NT2/D1 (cell line): ENCODE measurements around the gene SPRYD3.

Experiments
- DNase-seq: peaks from one replicate; pipeline ENCODE4 v3.0.0-alpha.2; 2011; ENCODE audit warnings: low read depth, low spot score
- H3K27me3 ChIP-seq: 2 replicates; pipeline ENCODE4 v1.6.0; 2011; ENCODE audit warnings: mild to moderate bottlenecking; ENCODE audit not compliant: insufficient read length, insufficient read depth
- H3K36me3 ChIP-seq: 2 replicates; pipeline ENCODE4 v1.6.1; 2011; ENCODE audit warnings: mild to moderate bottlenecking, low read length, mixed read lengths; ENCODE audit not compliant: insufficient read depth, insufficient read length
- H3K4me1 ChIP-seq: 2 replicates; pipeline ENCODE4 v1.5.1; 2011; ENCODE audit not compliant: insufficient read depth, insufficient read length
- H3K4me3 ChIP-seq: 2 replicates; pipeline ENCODE4 v1.5.1; 2011; ENCODE audit warnings: low read depth; ENCODE audit not compliant: insufficient read length
- H3K9ac ChIP-seq: 2 replicates; pipeline ENCODE4 v1.6.0; 2011; ENCODE audit warnings: low read depth; ENCODE audit not compliant: insufficient read length
- H3K9me3 ChIP-seq: 2 replicates; pipeline ENCODE4 v1.5.1; 2011; ENCODE audit warnings: mild to moderate bottlenecking, low read length; ENCODE audit not compliant: insufficient read depth
- SUZ12 ChIP-seq: IDR thresholded peaks from 2 replicates; pipeline ENCODE4 v1.6.1; 2011; ENCODE audit not compliant: insufficient read length, insufficient read depth; ENCODE audit errors: extremely low read depth
- YY1 ChIP-seq: IDR thresholded peaks from 2 replicates; pipeline ENCODE4 v1.6.1; 2011; ENCODE audit not compliant: insufficient read length, insufficient read depth
- ZNF274 ChIP-seq: IDR thresholded peaks from 2 replicates; pipeline ENCODE4 v1.6.1; 2011; ENCODE audit warnings: mild to moderate bottlenecking, low read depth, low read length

The SPRYD3 gene

GRCh38 chr12:53105712-53106439, 26.7 kb upstream of the SPRYD3 start:
- Histone ChIP-seq H3K9ac (no peak overlapping the region), H3K36me3 (peaks cover 2% of the 10 kb centered on the region), H3K9me3 (peaks cover 13% of the 10 kb centered on the region), H3K4me3 (no peak overlapping the region), H3K27me3 (no peaks in the 10 kb centered on the region), H3K4me1 (peaks cover 7% of the 10 kb centered on the region)
- no peak for DNase-seq
- no peak for TF ChIP-seq YY1
- no peak for TF ChIP-seq ZNF274
- no peak for TF ChIP-seq SUZ12

DNA sequence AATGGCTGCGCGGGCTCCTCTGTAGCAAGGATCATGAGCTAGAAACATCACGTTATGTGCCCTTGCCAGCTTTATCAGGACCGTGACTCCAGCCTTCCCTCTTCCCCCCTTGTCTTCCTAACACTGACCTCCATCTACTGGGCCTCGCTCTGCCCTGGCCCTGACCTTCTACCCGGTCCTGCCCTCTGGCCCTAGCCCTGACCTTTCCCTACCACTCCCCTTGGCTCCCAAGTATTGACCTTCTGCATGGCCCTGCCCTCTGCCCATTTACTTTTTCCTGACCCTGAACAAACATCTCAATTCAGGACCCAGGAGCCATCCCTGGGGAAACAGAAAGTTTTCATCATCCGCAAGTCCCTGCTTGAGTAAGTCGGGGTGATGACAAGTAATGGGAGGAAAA, 26.1 kb upstream of the SPRYD3 start:
- H3K9me3 ChIP-seq = peaks cover 9% of the 10 kb centered on the region
- no peak for DNase-seq
- TF ChIP-seq ZNF274 = no peak
- TF ChIP-seq SUZ12 = no peak
- TF ChIP-seq YY1 = no peak
- H3K4me1 ChIP-seq = peaks cover 11% of the 10 kb centered on the region
- H3K9ac ChIP-seq = no peak overlapping the region
- no peaks in the 10 kb centered on the region for H3K27me3 ChIP-seq
- no peak overlapping the region for H3K4me3 ChIP-seq
- peaks cover 3% of the 10 kb centered on the region for H3K36me3 ChIP-seq

DNA sequence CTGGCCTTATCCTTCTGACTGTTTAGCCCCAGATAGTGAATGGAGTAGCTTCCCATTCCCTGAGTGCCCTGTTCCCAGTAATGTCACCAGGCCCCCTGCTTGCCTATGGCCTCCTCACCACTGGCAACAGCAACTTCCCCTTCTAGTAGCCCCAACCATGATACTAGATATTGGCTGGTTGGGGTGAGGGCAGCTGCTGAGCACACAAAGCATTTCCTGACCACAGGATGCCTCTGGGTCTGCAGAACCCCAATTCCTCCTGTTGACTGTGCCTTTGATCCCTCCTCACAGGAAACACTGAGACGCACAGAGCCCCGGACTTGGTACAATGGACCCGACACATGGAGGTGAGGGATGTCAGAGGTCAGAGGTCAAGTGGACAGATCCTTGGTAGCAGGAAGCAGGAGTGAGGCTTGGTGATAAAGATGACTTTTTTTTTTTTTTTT, 24.7 kb upstream of the SPRYD3 start:
- H3K9ac ChIP-seq = no peak overlapping the region
- DNase-seq = no peak
- no peak overlapping the region for H3K4me3 ChIP-seq

GRCh38 chr12:53102883-53103807, 24.0 kb upstream of the SPRYD3 start, which contains the start of gene SOAT2:
TSS of gene SOAT2 (plus strand) at chr12:53103486. CDS start at chr12:53103578, 92 bp downstream.
- no peaks in the 10 kb centered on the region for H3K9me3 ChIP-seq
- H3K9ac ChIP-seq = no peak within 1 kb of the TSS
- TF ChIP-seq YY1 = no peak
- no peak for TF ChIP-seq ZNF274
- TF ChIP-seq SUZ12 = no peak
- H3K4me1 ChIP-seq = peaks cover 18% of the 10 kb centered on the region
- no peak for DNase-seq
- peaks cover 3% of the 10 kb centered on the region for H3K36me3 ChIP-seq
- H3K4me3 ChIP-seq = no peak within 1 kb of the TSS
- peaks cover 12% of the 10 kb centered on the region for H3K27me3 ChIP-seq

More for the DNA sequence above, 24.7 kb upstream of the SPRYD3 start:
- H3K36me3 ChIP-seq = peaks cover 3% of the 10 kb centered on the region
- TF ChIP-seq SUZ12 (no peak), YY1 (no peak), ZNF274 (no peak)
- H3K27me3 ChIP-seq = peaks cover 4% of the 10 kb centered on the region
- no peaks in the 10 kb centered on the region for H3K9me3 ChIP-seq
- peaks cover 15% of the 10 kb centered on the region for H3K4me1 ChIP-seq

DNA sequence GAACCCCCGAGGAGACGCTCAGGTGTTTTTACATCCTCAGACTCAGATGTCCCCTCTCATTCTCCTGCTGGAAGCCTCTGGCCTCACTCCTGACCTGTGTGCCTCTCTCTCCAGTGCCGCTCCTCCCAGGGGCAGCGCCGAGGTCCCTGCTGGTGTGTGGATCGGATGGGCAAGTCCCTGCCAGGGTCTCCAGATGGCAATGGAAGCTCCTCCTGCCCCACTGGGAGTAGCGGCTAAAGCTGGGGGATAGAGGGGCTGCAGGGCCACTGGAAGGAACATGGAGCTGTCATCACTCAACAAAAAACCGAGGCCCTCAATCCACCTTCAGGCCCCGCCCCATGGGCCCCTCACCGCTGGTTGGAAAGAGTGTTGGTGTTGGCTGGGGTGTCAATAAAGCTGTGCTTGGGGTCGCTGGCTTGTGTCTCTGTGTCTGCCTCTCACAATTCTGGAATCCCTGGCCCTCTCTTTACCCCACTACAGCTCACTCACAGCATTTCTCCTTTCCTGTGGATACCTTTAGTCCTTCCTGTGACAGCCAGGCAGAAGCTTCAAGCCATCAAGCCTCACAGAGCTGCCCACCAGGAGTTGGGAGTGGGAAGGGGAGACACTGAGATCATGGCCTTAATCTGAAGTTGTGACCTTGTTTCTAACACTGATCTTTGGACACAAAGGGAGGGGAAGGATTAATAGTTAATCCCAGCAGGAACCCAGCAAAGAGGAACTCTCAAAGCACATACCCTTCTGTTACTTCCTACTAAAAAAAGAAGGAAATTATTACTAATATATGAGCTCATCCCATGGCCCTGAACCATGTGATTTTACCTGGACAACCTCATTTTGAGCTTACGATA, 23.0 kb upstream of the SPRYD3 start:
- H3K9me3 ChIP-seq = no peaks in the 10 kb centered on the region
- H3K9ac ChIP-seq = no peak overlapping the region
- no peak for DNase-seq
- no peak overlapping the region for H3K4me3 ChIP-seq
- peaks cover 20% of the 10 kb centered on the region for H3K27me3 ChIP-seq
- H3K36me3 ChIP-seq = peaks cover 3% of the 10 kb centered on the region
- peaks cover 19% of the 10 kb centered on the region for H3K4me1 ChIP-seq
- no peak for TF ChIP-seq YY1
- TF ChIP-seq ZNF274 = no peak
- TF ChIP-seq SUZ12 = no peak

DNA sequence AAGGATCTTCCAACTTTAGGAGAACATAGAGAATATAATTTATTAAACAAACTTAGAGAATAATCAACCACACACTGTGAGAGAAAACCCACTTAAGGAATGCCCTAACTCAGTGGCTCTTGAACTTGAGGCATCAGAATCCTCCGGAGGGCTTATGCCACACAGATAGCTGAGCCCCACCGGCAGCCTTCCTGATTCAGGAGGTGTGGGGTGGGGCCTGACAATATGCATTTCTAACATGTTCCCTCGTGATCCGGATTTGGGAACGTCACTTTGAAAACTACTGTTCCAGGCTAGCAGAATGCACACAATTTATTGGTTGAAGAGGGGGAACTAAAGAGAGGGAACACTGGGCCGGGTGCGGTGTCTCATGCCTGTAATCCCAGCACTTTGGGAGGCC, 22.1 kb upstream of the SPRYD3 start:
- Histone ChIP-seq H3K9me3 (no peaks in the 10 kb centered on the region), H3K9ac (no peak overlapping the region), H3K36me3 (peaks cover 3% of the 10 kb centered on the region), H3K4me1 (peaks cover 19% of the 10 kb centered on the region), H3K4me3 (no peak overlapping the region), H3K27me3 (peaks cover 27% of the 10 kb centered on the region)
- TF ChIP-seq ZNF274 = no peak
- TF ChIP-seq YY1 = no peak
- TF ChIP-seq SUZ12 = no peak
- no peak for DNase-seq
